ENCODE data around the gene ARHGEF4.

The ARHGEF4 gene

GRCh38 chr2:130837811-130838565 lies 1.3 kb downstream of the ARHGEF4 start:
- DNase-seq, result no peak

- DNase-seq, result no peak
These were observed 2.5 kb downstream of the ARHGEF4 start for GRCh38 chr2:130839011-130839780.

GRCh38 chr2:130840506-130840905 lies 3.8 kb downstream of the ARHGEF4 start:
- DNase-seq, result no peak

- no peak for DNase-seq
These were observed 5.1 kb downstream of the ARHGEF4 start for GRCh38 chr2:130841741-130842365.

- no peak for DNase-seq
These were observed 6.1 kb downstream of the ARHGEF4 start for GRCh38 chr2:130842770-130843169.

- no peak for DNase-seq
These were observed 6.7 kb downstream of the ARHGEF4 start for GRCh38 chr2:130843321-130843985.

- DNase-seq, result no peak
These were observed 7.4 kb downstream of the ARHGEF4 start for GRCh38 chr2:130844161-130844560.

GRCh38 chr2:130845505-130846085 lies 8.9 kb downstream of the ARHGEF4 start:
- no peak for DNase-seq

GRCh38 chr2:130846233-130846632 lies 9.5 kb downstream of the ARHGEF4 start:
- DNase-seq, result no peak

GRCh38 chr2:130846686-130847375 lies 10.1 kb downstream of the ARHGEF4 start:
- DNase-seq, result no peak

- DNase-seq, result no peak
These were observed 11.2 kb downstream of the ARHGEF4 start for GRCh38 chr2:130847776-130848525.

- no peak for DNase-seq
These were observed 12.0 kb downstream of the ARHGEF4 start for GRCh38 chr2:130848526-130849210.

GRCh38 chr2:130849896-130850787 lies 13.4 kb downstream of the ARHGEF4 start:
- DNase-seq, result no peak

- no peak for DNase-seq
These were observed 14.3 kb downstream of the ARHGEF4 start for GRCh38 chr2:130850788-130851623.

GRCh38 chr2:130851624-130852382 lies 15.1 kb downstream of the ARHGEF4 start:
- no peak for DNase-seq

- no peak for DNase-seq
These were observed 15.9 kb downstream of the ARHGEF4 start for GRCh38 chr2:130852521-130853115.

- no peak for DNase-seq
These were observed 16.7 kb downstream of the ARHGEF4 start for GRCh38 chr2:130853391-130853790.

GRCh38 chr2:130854301-130854700 lies 17.6 kb downstream of the ARHGEF4 start:
- DNase-seq, result no peak
